ENCODE results near the gene ZNF276.

The ZNF276 gene

DNA sequence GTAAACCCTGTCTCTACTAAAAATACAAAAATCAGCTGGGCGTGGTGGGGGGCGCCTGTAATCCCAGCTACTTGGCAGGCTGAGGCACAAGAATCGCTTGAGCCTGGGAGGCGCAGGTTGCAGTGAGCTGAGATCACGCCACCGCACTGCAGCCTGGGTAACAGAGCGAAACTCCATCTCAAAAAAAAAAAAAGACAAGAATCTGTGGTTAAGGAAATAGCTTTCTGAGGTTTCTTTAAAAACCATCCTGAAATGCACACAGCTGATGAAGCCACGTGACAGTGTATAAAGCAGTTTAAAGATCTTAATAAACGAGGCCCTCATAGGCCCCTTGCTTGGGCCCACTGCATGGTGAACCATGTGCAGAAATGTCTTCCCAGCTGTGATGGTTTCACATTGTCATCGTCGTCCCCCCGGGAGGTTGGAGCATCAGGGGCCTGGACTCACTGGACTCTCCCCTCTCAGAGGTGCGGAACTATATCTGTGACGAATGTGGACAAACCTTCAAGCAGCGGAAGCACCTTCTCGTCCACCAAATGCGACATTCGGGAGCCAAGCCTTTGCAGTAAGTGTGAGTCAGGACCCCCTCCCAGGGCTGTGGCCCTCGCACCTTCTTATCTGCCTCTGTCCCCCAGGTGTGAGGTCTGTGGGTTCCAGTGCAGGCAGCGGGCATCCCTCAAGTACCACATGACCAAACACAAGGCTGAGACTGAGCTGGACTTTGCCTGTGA, 16.2 kb downstream of the ZNF276 start:
- no peak for TF ChIP-seq CTCF (IDR thresholded peaks at IDR 0.05; ENCODE audit: low read depth, low read length)
- DNase-seq (ENCODE audit: extremely low read depth, low read depth), result no peak

DNA sequence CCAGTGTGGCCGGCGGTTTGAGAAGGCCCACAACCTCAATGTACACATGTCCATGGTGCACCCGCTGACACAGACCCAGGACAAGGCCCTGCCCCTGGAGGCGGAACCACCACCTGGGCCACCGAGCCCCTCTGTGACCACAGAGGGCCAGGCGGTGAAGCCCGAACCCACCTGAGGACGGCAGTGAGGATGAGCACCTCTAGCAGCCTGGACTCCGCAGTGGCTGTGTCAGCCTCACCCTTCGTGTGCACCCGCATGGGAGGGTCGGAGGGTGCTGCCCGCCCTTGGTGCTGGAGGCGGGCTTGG, 16.7 kb downstream of the ZNF276 start:
- TF ChIP-seq CTCF (IDR thresholded peaks at IDR 0.05; ENCODE audit: low read depth, low read length), result no peak
- no peak for DNase-seq (ENCODE audit: extremely low read depth, low read depth)

DNA sequence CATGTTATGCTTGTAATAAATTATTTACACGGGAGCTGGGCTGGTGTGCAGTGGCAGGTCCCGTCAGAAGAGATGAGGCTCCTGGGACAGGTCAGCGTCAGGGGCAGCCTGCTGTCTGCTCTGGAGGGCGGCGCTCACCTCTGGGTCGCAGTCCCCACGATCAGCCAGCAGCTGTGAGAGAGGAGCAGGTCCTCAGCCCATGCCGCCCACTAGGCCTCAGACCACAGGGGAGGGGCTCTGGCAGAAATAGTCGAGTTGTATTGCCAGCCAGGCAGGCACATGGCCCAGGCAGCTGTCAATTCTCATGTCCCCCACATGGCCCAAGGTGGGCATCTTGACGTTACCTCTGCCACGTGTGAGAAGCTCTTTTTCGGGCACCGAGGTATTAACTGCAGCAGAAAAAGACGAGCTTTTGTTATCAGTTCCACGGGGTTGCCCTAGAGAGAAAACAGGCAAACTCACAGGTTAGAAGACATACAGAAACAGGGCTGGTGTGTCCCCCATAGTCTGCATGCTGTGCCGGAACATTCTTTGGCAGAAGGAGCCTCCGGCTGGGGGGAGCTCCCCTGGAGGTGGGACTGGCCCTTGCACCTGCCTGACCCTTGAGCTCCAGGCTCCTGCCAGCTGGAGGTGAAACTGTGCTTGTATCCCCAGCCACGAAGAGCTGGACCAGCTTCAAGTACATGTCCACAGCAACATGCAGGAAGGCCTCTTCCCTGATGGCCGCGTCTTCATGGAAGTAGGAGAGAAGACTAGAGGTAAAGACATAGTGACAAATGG, 17.4 kb downstream of the ZNF276 start:
- no peak for DNase-seq (ENCODE audit: extremely low read depth, low read depth)
- no peak for TF ChIP-seq CTCF (IDR thresholded peaks at IDR 0.05; ENCODE audit: low read depth, low read length)

GRCh38 chr16:89739383-89739782, 18.0 kb downstream of the ZNF276 start:
- no peak for TF ChIP-seq CTCF (IDR thresholded peaks at IDR 0.05; ENCODE audit: low read depth, low read length)
- no peak for DNase-seq (ENCODE audit: extremely low read depth, low read depth)

DNA sequence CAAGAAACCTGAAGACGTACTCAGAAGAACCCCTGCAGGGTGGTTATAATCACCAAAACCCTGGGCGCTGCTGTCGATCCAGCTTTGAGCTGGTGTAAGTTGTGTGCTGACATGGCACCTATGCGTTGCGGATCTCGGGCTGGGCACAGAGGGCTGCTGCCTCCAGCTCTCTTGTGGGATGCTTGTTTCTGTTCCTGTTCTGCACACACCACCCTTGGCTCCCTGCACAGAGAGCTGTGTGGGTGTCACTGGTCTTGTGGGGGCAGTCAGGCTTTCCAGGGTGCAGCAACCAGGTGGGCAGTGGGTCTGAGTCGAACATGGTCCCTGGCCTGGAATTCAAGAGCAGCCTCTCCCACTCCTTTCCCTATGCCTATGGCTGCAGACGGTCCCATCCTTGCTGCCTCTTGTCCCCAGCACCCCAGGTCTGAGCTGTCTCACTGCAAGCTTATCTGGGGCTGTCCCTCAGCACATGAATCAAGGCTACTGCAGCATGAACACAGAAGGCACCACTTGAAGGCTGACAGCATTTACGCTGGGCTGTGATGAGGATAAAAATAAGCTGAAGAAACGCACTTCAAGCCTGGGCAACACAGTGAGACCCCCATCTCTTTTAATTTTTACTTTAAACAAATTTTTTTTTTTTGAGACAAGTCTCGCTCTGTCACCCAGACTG, 20.1 kb downstream of the ZNF276 start:
- no peak for TF ChIP-seq CTCF (IDR thresholded peaks at IDR 0.05; ENCODE audit: low read depth, low read length)
- no peak for DNase-seq (ENCODE audit: extremely low read depth, low read depth)

DNA sequence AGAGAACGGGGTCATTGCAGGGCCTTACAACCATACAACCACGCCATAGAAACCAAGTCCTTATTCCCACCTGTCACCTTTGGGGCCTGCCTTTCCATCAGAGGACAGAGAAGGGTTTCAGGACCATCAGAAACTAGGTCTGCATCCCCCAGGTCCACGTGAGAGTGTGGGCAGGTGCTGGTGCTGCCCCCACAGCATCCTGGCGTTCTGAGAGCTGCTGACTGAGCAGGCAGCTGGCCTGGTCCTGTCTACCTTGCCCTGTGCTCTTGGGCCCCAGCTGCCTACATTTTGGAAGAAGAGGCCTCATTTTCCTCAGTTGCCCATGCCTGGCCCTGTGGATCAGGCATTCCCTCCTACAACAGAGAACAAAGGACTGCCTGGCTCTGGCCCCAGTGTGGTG, 21.6 kb downstream of the ZNF276 start:
- no peak for TF ChIP-seq CTCF (IDR thresholded peaks at IDR 0.05; ENCODE audit: low read depth, low read length)
- DNase-seq (ENCODE audit: extremely low read depth, low read depth), result no peak

GRCh38 chr16:89744813-89745212, 23.5 kb downstream of the ZNF276 start:
- no peak for DNase-seq (ENCODE audit: extremely low read depth, low read depth)
- TF ChIP-seq CTCF (IDR thresholded peaks at IDR 0.05; ENCODE audit: low read depth, low read length), result no peak
